Breast epithelium (tissue), 4 donors: ENCODE results near the gene EIF2B4. TPM values are rescaled to one million over a fixed set of nuclear protein-coding genes. Genes with fewer than 3 reads are reported as not detected.
A peak's percentile ranks its signal among the peaks of the same experiment; 100 is the strongest.

Source experiments
- DNase-seq, 2 donors: peaks; one replicate each; pipeline ENCODE4 v3.0.0-alpha.2; 2019; ENCODE audit warnings: low spot score in 2 of 2
- H3K27ac ChIP-seq, 2 donors: fragments of 200-600 bp; sonication (generic) in 1 of 2; one replicate each; pipeline ENCODE4 v1.5.1; 2016 to 2019; ENCODE audit warnings: mild to moderate bottlenecking in 1 of 2
- H3K27me3 ChIP-seq, 2 donors: fragments of 200-600 bp; sonication (generic) in 1 of 2; one replicate each; pipeline versions ENCODE4 v1.5.1 to v1.6.0; 2017 to 2019; ENCODE audit warnings: control low read depth in 1 of 2, mild to moderate bottlenecking in 1 of 2
- H3K36me3 ChIP-seq: fragments of 200-600 bp; one replicate; pipeline ENCODE4 v1.5.1; 2019
- H3K4me1 ChIP-seq, 2 donors: fragments of 200-600 bp; sonication (generic); one replicate each; pipeline ENCODE4 v1.5.1; 2016 to 2019; ENCODE audit warnings: control low read depth in 1 of 2
- H3K4me3 ChIP-seq, 3 donors: fragments of 200-600 bp; sonication (generic); 1 replicate in 2 of 3; 2 replicates in 1 of 3; pipeline ENCODE4 v1.5.1; 2016 to 2019; ENCODE audit warnings: mild to moderate bottlenecking in 3 of 3, moderate library complexity in 2 of 3
- H3K9me3 ChIP-seq, 2 donors: fragments of 200-600 bp; sonication (generic) in 1 of 2; one replicate each; pipeline ENCODE4 v1.5.1; 2016 to 2019; ENCODE audit warnings: control low read depth in 1 of 2
- CTCF ChIP-seq, 3 donors: fragments of 450-650 bp; IDR thresholded peaks; one replicate each; pipeline ENCODE4 v1.5.1; 2016 to 2017; ENCODE audit warnings: antibody characterized with exemption in 3 of 3, mild to moderate bottlenecking in 3 of 3, moderate library complexity in 3 of 3
- POLR2A ChIP-seq: fragments of 450-650 bp; IDR thresholded peaks from one replicate; pipeline ENCODE4 v1.6.1; 2016; ENCODE audit warnings: antibody characterized with exemption, mild to moderate bottlenecking, moderate library complexity
- POLR2AphosphoS5 ChIP-seq, 3 donors: sonication (generic); formaldehyde crosslinking; IDR thresholded peaks; one replicate each; pipeline ENCODE4 v1.6.1; 2017; ENCODE audit warnings: antibody characterized with exemption in 3 of 3
- intact Hi-C: fragments of 100-400 bp; cut with DNase I; formaldehyde crosslinking; loops from one replicate; pipeline ENCODE4 v1.15.1; 2023; ENCODE audit warnings: low total_unique reads
- total RNA-seq, 3 donors: library from RNA; depleted of rRNA; stranded (reverse); fragments of >200 nt; gene quantifications; one replicate each; pipeline ENCODE4 v1.1.0, GENCODE V29; 2016

Gene EIF2B4
- total RNA-seq, 3 donors from 2014 or later = 38.1 to 48.9 (median 47.9) TPM

- no peak for DNase-seq
- no peaks in the 10 kb centered on the region for H3K36me3 ChIP-seq
- no peaks in the 10 kb centered on the region for H3K9me3 ChIP-seq
- TF ChIP-seq POLR2A (no peak), CTCF (IDR thresholded peaks at IDR 0.05) (no peak), POLR2AphosphoS5 (IDR thresholded peaks at IDR 0.05) (no peak)
- H3K27me3 ChIP-seq = no peaks in the 10 kb centered on the region
- H3K4me3 ChIP-seq = peak overlapping the region; percentile 81 to 100 (median 96)
- peaks cover 0 to 4% of the 10 kb centered on the region in 2 donors for H3K4me1 ChIP-seq
- H3K27ac ChIP-seq = peak overlapping the region; percentile 78 to 86
- intact Hi-C loops = no loop called here
Measured at GRCh38 chr2:27408601-27409320, 38.6 kb upstream of the EIF2B4 start.

GRCh38 chr2:27407798-27408491, 37.8 kb upstream of the EIF2B4 start:
- no peaks in the 10 kb centered on the region for H3K36me3 ChIP-seq
- no peaks in the 10 kb centered on the region for H3K27me3 ChIP-seq
- peaks cover 0 to 4% of the 10 kb centered on the region in 2 donors for H3K4me1 ChIP-seq
- no peak for TF ChIP-seq POLR2A
- TF ChIP-seq CTCF (IDR thresholded peaks at IDR 0.05) = peak; percentile 40 to 52 (median 50)
- no peak for TF ChIP-seq POLR2AphosphoS5 (IDR thresholded peaks at IDR 0.05)
- DNase-seq = no peak
- no peak overlapping the region for H3K27ac ChIP-seq
- intact Hi-C loops = no loop called here
- H3K9me3 ChIP-seq = no peaks in the 10 kb centered on the region
- H3K4me3 ChIP-seq = peak overlapping the region; percentile 81 to 100 (median 96)

- intact Hi-C loops = no loop called here
Measured at GRCh38 chr2:27400348-27401135, 30.4 kb upstream of the EIF2B4 start.

GRCh38 chr2:27398962-27399361, 28.8 kb upstream of the EIF2B4 start:
- H3K36me3 ChIP-seq = no peaks in the 10 kb centered on the region
- no peak overlapping the region for H3K27ac ChIP-seq
- H3K4me1 ChIP-seq = no peaks in the 10 kb centered on the region
- no peaks in the 10 kb centered on the region for H3K9me3 ChIP-seq
- TF ChIP-seq POLR2A = no peak
- TF ChIP-seq POLR2AphosphoS5 (IDR thresholded peaks at IDR 0.05) = no peak
- no peak for TF ChIP-seq CTCF (IDR thresholded peaks at IDR 0.05)
- DNase-seq = no peak
- no peaks in the 10 kb centered on the region for H3K27me3 ChIP-seq
- intact Hi-C loops = no loop called here
- no peak overlapping the region for H3K4me3 ChIP-seq

More at GRCh38 chr2:27400348-27401135, 30.4 kb upstream of the EIF2B4 start:
- DNase-seq = no peak
- H3K9me3 ChIP-seq = no peaks in the 10 kb centered on the region
- no peaks in the 10 kb centered on the region for H3K27me3 ChIP-seq
- TF ChIP-seq POLR2AphosphoS5 (IDR thresholded peaks at IDR 0.05) (no peak), POLR2A (no peak), CTCF (IDR thresholded peaks at IDR 0.05) (no peak)
- H3K27ac ChIP-seq = no peak overlapping the region
- no peak overlapping the region for H3K4me3 ChIP-seq
- no peaks in the 10 kb centered on the region for H3K4me1 ChIP-seq
- no peaks in the 10 kb centered on the region for H3K36me3 ChIP-seq
